H1 (cell line): ENCODE data around the gene STK31. TPM values are rescaled to one million over a fixed set of nuclear protein-coding genes. Genes with fewer than 3 reads are reported as not detected.

Source experiments
- FOSL1 ChIP-seq: IDR thresholded peaks from 2 replicates; pipeline ENCODE4 v1.6.1; 2011; ENCODE audit warnings: mild to moderate bottlenecking, low read depth, low read length, moderate library complexity; ENCODE audit not compliant: insufficient read depth
- polyA plus RNA-seq, 7 experiments: library from polyadenylated mRNA; depleted of rRNA in 3 of 7; stranded (reverse) in 5 of 7; unstranded in 2 of 7; fragments of >200 nt in 5 of 7; fragments of 200-250 nt in 2 of 7; gene quantifications; 1 replicate in 5 of 7; 2 replicates in 1 of 7; 4 replicates in 1 of 7; pipeline versions ENCODE4 v1.2.1 to v1.2.3, GENCODE V29; 2011 to 2013; ENCODE audit warnings: missing spikeins in 2 of 7, mixed read lengths in 2 of 7
- total RNA-seq: library from RNA; stranded (reverse); fragmentation: NEBNext Ultra II Directional; extraction: Animal tissue kit (Norgen Biotek cat#: 25700); gene quantifications from 2 replicates; pipeline ENCODE4 v1.2.1, GENCODE V29; 2021

Gene STK31
- total and polyA plus RNA-seq, 2 of the 8 experiments (the other 6 are each of a cell fraction or from before 2014, with no cell fraction given) = 0.15 to 0.32 TPM

GRCh38 chr7:23709081-23709750, 803 bp upstream of the STK31 start (continued):
- TF ChIP-seq FOSL1 = no peak
